GM19025 (cell line): Measurements from ENCODE around the gene FCN2.

Experiments
- ATAC-seq: cut with Tn5 transposase; IDR thresholded peaks from one replicate; pipeline ENCODE4 v1.9.1; 2021; ENCODE audit warnings: mild to moderate bottlenecking, low read depth, moderate library complexity; ENCODE audit not compliant: unreplicated experiment

FCN2 gene

DNA sequence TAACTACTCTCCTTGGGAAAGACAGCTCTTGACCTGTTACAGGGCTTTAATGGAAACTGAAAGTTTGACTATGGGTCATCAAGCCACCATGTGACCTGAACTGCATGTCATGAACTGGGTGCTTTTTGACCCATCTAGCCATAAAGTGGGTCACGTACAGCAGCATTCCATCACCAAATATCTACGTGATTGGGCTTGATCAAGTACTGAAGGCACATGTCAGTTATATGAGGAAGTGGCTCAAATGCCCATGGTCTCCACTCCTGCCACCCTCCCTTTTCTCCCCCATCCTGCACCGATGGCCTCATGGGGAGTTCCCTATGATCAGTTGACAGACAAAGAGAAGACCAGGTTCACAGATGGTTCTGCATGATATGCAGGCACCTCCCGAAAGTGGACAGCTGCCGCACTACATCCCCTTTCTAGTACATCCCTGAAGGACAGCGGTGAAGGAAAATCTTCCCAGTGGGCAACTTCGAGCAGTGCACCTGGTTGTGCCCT, 44.5 kb downstream of the FCN2 start:
- ATAC-seq: no peak

DNA sequence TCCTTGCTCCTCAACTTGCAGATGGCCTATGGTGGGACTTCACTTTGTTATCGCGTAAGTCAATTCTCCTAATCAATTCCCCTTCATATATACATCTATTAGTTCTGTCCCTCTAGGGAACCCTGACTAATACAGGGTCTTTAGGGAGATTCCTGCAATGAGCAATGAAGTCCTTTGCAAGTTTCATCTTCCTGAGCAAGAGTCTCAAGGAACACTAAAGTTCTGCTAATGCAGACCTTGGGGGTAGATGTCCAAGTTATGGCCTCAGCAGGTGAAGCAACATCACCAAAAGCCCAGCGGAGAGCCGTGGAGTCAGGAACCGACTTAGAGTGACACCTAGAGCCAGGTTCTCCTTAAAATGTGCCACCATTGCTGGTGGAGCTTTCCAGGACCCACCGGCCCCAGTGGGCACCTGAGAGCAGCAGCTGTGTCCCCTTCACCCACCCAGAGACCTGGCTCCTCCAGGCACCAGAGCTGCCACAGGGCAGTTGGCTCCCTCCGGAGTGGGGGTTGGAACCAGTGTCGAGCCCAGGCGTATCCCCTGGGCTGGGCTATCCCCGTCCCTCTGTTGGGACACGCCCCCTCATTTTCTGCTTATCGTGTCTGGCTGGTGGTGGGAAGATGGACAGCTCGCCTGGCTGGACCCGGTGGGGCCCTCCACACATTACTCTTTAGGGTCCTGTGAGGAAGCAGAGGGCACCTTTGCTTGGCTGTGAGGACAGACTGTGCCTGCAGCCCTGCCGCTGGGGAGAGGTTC, 48.0 kb downstream of the FCN2 start:
- ATAC-seq: no peak

DNA sequence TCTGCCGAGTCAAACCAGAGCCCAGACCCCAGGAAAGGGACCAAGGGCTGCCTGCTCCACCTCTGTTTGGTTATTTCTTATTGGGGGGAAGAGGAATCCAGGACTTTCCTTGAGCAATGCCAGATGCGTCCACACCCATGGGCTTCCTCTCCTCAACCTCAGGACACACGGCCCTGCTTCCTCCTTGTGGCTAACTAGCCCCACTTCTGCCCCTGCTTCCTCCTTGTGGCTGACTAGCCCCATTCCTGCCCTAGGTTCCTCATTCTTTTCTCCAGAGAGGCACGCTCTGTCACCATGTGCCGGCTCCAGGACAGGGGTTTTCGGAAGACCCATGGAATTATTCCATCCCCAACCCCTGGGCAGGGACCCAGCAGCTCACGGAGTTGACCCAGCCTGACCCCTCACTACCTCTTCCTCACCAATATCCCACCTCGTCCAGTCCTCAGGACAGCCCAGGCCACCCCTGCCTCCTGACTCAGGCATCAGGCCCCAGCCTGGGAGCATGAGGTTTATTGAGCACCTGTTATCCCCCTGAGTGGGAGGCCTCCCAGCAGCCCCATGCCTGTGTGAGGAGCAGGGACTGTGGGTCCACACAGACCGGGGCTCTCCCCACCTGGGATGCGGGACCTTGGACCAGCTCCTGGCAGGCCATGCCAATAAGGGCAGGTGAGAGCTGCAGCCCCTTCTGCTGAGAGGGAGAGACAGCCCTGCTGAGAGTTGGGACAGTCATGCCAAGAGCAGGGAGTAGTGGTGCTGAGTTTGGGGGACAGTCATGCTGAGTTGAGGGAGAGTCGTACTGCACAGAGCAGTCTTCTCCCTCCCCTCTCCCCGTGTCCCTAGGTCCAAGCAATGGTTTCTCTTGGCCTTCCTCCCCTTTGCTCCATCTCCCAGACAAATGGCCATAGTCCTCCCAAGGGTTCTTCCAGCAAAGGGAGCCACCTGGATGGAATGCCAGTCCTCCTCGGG, 48.9 kb downstream of the FCN2 start:
- ATAC-seq: no peak

DNA sequence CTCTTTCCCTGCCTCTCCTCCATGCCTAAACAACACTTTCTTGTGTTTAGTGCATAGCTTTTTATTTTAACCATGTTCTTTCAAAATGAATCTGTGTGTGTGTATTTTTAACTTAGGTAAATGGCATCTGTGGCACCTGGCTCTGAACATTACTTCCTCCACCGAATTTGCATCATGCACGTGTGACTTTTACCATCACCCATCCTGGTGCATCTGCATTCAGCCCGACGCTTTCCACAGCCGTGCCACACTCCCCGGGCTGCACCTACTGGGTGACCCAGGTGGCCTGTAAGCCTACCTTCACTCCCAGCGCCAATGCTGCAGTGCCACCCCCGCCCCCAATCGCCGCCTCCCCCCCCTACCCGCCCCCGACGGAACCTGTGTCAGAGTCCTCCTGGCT, 49.8 kb downstream of the FCN2 start:
- peak; percentile 55 for ATAC-seq

DNA sequence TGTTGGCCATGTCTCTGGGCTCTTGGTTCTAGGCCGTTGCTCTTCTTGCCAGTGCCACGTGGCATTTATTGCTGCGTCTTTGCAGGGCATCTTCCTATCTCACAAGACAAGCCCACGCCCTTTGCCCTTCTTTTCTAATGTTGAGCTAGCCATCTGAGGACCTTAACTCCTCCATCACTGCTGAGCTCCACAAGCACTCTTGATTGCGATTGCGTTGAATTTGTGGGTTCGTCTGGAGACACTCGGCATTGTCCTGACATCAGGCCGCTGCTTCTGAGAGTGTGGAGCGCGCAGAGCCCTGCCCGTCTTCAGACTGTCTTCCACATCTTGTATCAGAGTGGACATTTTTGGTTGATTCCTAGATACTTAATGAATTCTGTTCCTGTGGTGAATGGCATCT, 51.6 kb downstream of the FCN2 start:
- no peak for ATAC-seq

DNA sequence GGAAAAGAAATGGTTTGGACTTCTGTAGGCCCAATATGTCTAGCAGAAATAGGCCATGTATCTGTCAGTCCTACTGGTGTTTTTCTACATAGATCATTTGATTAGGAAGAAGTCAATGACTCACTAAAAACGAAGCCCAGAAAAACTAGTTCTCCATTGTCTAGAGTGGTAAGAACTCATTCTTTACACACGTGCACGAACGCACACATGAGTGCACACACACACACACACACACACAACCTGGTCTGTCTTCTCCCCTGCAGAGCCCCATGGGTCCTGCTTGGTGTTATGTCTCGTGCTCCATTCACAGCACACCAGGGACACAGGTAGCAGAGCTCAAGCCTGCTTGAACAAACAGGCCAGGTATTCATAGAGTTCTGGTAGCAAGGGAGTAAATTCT, 52.0 kb downstream of the FCN2 start:
- no peak for ATAC-seq

DNA sequence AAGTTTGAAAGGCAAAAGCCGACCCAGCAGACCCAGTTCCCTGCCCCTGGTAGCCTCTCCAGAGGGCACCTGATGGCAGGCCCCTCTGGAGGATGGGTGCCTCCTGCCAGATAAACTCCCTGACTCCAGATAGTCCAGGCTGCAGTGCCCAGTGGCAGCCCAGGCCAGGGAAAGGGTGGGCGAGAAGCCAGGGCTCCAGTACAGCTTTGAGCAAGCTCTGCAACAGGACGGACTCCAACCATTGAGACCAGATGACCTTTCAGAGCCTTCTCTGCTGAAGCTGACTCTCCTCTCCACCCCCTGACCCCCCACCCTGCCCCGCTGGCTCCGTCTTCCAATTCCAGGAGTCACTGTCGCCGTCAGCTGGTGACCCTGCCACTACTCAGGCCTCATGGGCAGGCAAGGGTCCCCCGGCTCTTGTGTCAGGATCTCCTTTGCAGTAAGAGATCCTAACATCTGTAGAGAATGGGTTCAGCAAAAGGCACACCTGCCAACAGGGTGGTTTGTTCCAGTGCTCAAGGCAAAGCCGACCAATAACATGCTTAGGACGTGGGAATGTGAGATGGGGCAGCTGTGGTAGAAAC, 52.6 kb downstream of the FCN2 start:
- ATAC-seq: no peak

DNA sequence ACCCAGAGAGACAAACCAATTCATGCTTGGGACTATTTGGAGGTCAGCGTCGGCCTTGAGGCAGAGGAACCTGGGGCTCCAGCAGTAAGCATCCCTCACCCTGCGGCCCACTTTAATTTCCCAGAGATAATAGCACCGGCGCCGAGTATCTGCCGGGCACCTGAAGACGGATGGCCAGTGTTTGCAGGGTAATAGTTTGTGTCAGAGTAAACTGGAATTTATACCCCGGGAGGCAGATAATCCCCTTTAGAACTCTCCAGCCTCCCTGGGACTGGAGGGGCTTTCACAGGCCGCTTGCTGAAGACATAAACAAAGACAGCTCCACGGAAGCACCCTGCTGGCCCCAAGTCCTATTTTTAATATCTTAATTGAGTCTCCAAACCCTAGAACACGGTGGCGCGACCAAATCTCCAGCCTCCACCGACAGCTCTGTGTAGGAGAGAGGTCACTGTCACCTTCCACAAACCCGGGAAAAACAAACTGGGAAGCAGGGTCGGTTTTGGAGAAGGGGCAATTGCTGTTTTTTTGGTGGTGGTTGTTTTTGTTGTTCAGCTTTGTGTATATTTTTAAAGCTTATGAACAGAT, 54.5 kb downstream of the FCN2 start:
- ATAC-seq: no peak

DNA sequence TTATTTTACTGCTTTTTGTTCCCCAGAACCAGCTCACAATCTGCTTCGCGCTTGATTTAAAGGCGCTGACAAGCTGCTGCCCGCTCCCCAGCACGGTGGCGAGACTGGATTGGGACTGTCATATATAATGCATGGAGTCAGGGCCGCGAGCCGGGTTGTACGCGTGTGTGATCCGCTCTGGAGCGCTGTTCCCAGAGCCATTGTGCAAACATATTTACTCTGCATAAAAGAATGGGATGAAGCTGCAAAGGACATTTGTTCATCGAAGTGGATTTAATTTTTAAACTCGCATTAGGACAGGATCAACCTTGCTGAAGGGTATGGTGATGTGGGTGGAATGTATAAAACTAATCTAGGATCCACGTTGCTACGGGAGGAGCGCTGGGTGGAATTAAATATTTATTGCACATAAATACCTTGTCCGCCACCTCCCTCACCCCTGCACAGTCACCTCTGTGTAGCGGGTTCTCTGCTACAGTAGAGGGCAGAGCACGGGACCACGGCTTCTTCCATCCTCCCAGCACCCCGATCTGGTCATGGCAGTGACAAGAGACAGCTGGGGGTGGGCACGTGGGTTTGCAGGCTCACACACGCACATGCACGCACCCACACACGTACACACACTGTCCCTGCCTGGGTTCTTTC, 55.2 kb downstream of the FCN2 start:
- ATAC-seq: no peak

DNA sequence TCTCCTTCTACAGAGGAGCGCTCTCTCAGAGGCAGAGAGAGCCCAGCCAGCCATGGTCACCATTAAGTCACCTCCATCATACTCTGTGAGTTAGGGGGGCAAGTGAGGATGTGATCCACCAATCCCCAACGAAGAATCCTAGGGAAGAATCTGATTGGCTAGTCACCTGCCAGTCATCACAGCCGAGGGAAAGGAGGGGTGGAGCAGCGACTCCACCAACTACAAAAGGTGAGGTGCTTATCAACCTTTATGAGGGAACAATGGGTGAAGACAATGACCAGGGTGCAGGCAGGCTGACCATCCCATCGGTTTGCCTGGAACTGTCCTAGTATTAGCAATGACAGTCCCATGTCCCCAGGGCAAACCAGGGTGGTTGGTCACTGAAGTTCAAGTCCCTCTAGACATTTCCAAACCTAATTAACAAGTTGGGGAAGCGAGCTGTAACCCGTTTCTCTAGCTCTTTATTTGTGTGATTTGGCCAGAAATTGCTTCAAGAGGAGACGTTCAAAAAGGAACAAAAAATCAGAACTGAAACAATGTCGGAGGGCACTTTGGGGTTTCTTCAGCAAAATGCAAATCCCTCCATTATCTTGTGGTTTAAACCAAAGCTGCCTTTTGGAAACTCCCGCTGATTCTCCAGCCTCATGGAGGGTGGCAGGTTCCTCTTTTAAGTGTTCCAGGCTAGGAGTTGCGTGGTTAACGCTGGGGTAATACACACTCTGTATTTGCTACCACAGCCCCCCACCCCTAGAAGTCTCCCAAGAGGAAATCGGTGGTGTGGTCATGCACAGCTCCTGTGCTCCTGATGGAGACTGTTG, 55.9 kb downstream of the FCN2 start:
- ATAC-seq: peak; percentile 39
